SU-DHL-6 (cell line): ENCODE data around the gene TLL2.

ENCODE experiments used
- H2AFZ ChIP-seq: fragments of 200-600 bp; sonication (generic); 2 replicates; pipeline ENCODE4 v1.6.1; 2014; ENCODE audit warnings: low read depth, mild to moderate bottlenecking, moderate library complexity, mixed read lengths, antibody characterized with exemption, low read length; ENCODE audit not compliant: severe bottlenecking
- H3F3A ChIP-seq: fragments of 200-600 bp; shearing (Covaris generic); 2 replicates; pipeline ENCODE4 v1.6.0; 2016; ENCODE audit warnings: antibody characterized with exemption, mild to moderate bottlenecking; ENCODE audit not compliant: insufficient read depth
- H3K27ac ChIP-seq: fragments of 200-600 bp; sonication (generic); 2 replicates; pipeline ENCODE4 v1.5.1; 2016; ENCODE audit warnings: low read depth, mild to moderate bottlenecking, low read length, moderate library complexity, mixed read lengths
- H3K27me3 ChIP-seq: fragments of 200-600 bp; sonication (generic), shearing (Covaris generic); 2 replicates; pipeline ENCODE4 v1.6.0; 2014; ENCODE audit warnings: mild to moderate bottlenecking, low read length
- H3K36me3 ChIP-seq: fragments of 200-600 bp; sonication (generic); 2 replicates; pipeline ENCODE4 v1.6.1; 2014; ENCODE audit warnings: mild to moderate bottlenecking, low read length, mixed read lengths
- H3K4me2 ChIP-seq: fragments of 300-600, 200-600 bp; shearing (Covaris generic), sonication (generic); 2 replicates; pipeline ENCODE4 v1.6.0; 2014; ENCODE audit warnings: low read length, low read depth, mild to moderate bottlenecking; ENCODE audit not compliant: poor library complexity, severe bottlenecking
- H3K4me3 ChIP-seq: fragments of 200-600 bp; sonication (generic); 2 replicates; pipeline ENCODE4 v1.5.1; 2014; ENCODE audit warnings: antibody characterized with exemption, low read length, mild to moderate bottlenecking, mixed read lengths; ENCODE audit not compliant: insufficient read depth, poor library complexity, severe bottlenecking
- H3K79me2 ChIP-seq: fragments of 200-600 bp; sonication (generic); 2 replicates; pipeline ENCODE4 v1.6.1; 2014; ENCODE audit warnings: mild to moderate bottlenecking, low read length, moderate library complexity; ENCODE audit not compliant: insufficient read depth
- H3K9ac ChIP-seq: fragments of 200-600 bp; sonication (generic); 2 replicates; pipeline ENCODE4 v1.7.0; 2014; ENCODE audit warnings: mild to moderate bottlenecking, low read length
- H3K9me2 ChIP-seq: fragments of 200-600 bp; sonication (generic); replicated peaks from 2 replicates; pipeline ENCODE4 v1.6.1; 2014; ENCODE audit warnings: low read length; ENCODE audit not compliant: insufficient read depth
- H3K9me3 ChIP-seq: fragments of 200-600 bp; sonication (generic); 2 replicates; pipeline ENCODE4 v1.6.1; 2014; ENCODE audit warnings: low read length, mixed read lengths; ENCODE audit not compliant: insufficient read depth
- H4K20me1 ChIP-seq: fragments of 200-600 bp; sonication (generic); 2 replicates; pipeline ENCODE4 v1.6.1; 2014; ENCODE audit warnings: low read depth, mild to moderate bottlenecking, antibody characterized with exemption, low read length, moderate library complexity, mixed read lengths
- CTCF ChIP-seq: fragments of 200-600 bp; sonication (generic); IDR thresholded peaks from one replicate; pipeline ENCODE4 v1.5.1; 2017; ENCODE audit warnings: antibody characterized with exemption, mild to moderate bottlenecking, low read length, moderate library complexity; ENCODE audit not compliant: insufficient read depth, poor library complexity, severe bottlenecking
- EZH2phosphoT487 ChIP-seq: fragments of 200-600 bp; sonication (generic), shearing (Covaris generic); conservative IDR thresholded peaks from 2 replicates; pipeline ENCODE4 v1.6.1; 2018; ENCODE audit warnings: mild to moderate bottlenecking, antibody characterized with exemption, low read length, moderate library complexity, mixed read lengths

Gene TLL2

GRCh38 chr10:96359616-96360015, 154.1 kb downstream of the TLL2 start:
- TF ChIP-seq EZH2phosphoT487 = no peak
- TF ChIP-seq CTCF = no peak
- no peaks in the 10 kb centered on the region for H4K20me1 ChIP-seq
- H3K27me3 ChIP-seq = no peaks in the 10 kb centered on the region
- H3F3A ChIP-seq = no peaks in the 10 kb centered on the region
- H3K9ac ChIP-seq = no peak overlapping the region
- H2AFZ ChIP-seq = no peak overlapping the region
- H3K27ac ChIP-seq = no peak overlapping the region
- H3K79me2 ChIP-seq = no peaks in the 10 kb centered on the region
- H3K9me2 ChIP-seq = no peaks in the 10 kb centered on the region
- H3K4me2 ChIP-seq = no peak overlapping the region
- no peak overlapping the region for H3K4me3 ChIP-seq
- H3K9me3 ChIP-seq = no peaks in the 10 kb centered on the region
- H3K36me3 ChIP-seq = no peaks in the 10 kb centered on the region

GRCh38 chr10:96358851-96359540, 154.7 kb downstream of the TLL2 start, which contains the start of gene OPALIN:
OPALIN (minus strand) TSS chr10:96359002; CDS start chr10:96358896, 106 bp downstream.
- TF ChIP-seq EZH2phosphoT487 (no peak), CTCF (no peak)
- Histone ChIP-seq H3K79me2 (no peaks in the 10 kb centered on the region), H3K9me3 (no peaks in the 10 kb centered on the region), H3K36me3 (no peaks in the 10 kb centered on the region), H3K4me3 (no peak within 1 kb of the TSS), H3K9me2 (no peaks in the 10 kb centered on the region), H3F3A (no peaks in the 10 kb centered on the region), H2AFZ (no peak within 1 kb of the TSS), H3K27ac (no peak within 1 kb of the TSS), H4K20me1 (no peaks in the 10 kb centered on the region), H3K9ac (no peak within 1 kb of the TSS), H3K27me3 (no peaks in the 10 kb centered on the region), H3K4me2 (no peak within 1 kb of the TSS)

- Histone ChIP-seq H2AFZ (no peak overlapping the region), H3K9ac (no peak overlapping the region), H3K4me3 (no peak overlapping the region), H3K4me2 (no peak overlapping the region), H3K27ac (no peak overlapping the region), H3K9me2 (no peaks in the 10 kb centered on the region), H3K27me3 (no peaks in the 10 kb centered on the region), H3F3A (no peaks in the 10 kb centered on the region), H3K36me3 (no peaks in the 10 kb centered on the region), H3K9me3 (no peaks in the 10 kb centered on the region), H3K79me2 (no peaks in the 10 kb centered on the region), H4K20me1 (no peaks in the 10 kb centered on the region)
- TF ChIP-seq CTCF = no peak
- TF ChIP-seq EZH2phosphoT487 = no peak
Measured at GRCh38 chr10:96357038-96357620, 156.6 kb downstream of the TLL2 start.
